Fibroblast of mammary gland (primary cell): ENCODE results near the gene ANKRD13B.

Experiments used
- DNase-seq: peaks from one replicate; pipeline ENCODE4 v3.0.0-alpha.2; 2010; ENCODE audit warnings: low read depth
- H3K4me3 ChIP-seq: 2 replicates; pipeline ENCODE4 v1.5.1; 2011; ENCODE audit warnings: low read depth, mild to moderate bottlenecking, low read length, moderate library complexity; ENCODE audit not compliant: control insufficient read depth
- CTCF ChIP-seq: conservative IDR thresholded peaks from 2 replicates; pipeline ENCODE4 v1.5.1; 2011; ENCODE audit warnings: low read depth, low read length, inconsistent platforms; ENCODE audit not compliant: control insufficient read depth, insufficient read depth

Gene ANKRD13B

GRCh38 chr17:29630630-29631193, 37.8 kb downstream of the ANKRD13B start:
- DNase-seq, result no peak
- TF ChIP-seq CTCF, result no peak
- H3K4me3 ChIP-seq, result no peak overlapping the region

GRCh38 chr17:29633886-29634285, 41.0 kb downstream of the ANKRD13B start:
- TF ChIP-seq CTCF, result no peak
- DNase-seq, result no peak
- no peak overlapping the region for H3K4me3 ChIP-seq

- no peak for TF ChIP-seq CTCF
- DNase-seq, result peak; percentile 70
- H3K4me3 ChIP-seq, result no peak overlapping the region
Measured at GRCh38 chr17:29640413-29640812, 47.5 kb downstream of the ANKRD13B start.

GRCh38 chr17:29640981-29641642, 48.2 kb downstream of the ANKRD13B start:
- no peak overlapping the region for H3K4me3 ChIP-seq
- no peak for TF ChIP-seq CTCF
- DNase-seq, result no peak

DNA sequence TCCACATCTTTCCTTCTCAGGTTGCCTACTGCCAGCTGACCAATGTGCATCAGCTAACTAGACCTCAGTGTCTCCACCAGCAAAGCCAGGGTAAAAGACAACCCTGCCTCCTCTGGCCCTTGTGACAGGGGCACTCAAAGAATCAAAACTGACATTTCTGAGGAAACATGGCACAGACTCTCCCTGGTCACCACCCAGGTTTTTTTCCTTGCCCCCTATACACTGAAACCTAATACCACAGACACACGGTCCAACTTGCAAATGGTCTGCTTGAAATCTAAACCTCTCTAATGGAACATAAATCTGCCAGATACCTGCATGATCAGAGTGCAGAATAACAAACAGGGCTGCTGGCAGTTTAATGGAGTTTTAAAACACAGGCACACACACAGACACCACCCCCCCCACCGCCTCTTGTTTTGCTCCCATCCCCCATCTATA, 49.3 kb downstream of the ANKRD13B start:
- TF ChIP-seq CTCF, result no peak
- DNase-seq, result no peak
- no peak overlapping the region for H3K4me3 ChIP-seq

DNA sequence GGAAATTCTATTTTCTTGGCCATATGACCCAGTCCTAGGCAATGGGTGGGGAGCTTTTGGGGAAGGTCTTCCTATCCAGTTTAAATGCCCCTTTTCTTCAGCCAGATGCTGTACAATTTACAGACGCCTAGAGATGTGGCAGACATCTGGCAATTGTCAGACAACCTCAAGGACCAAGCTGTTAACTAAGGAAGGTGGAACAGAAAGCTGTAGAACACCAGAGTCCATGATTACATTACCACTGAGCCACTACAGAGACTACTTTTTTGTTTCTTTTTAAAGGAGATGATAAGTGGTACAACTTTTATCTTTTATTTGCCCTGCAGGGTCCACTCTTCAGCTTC, 50.9 kb downstream of the ANKRD13B start:
- no peak for TF ChIP-seq CTCF
- no peak for DNase-seq
- H3K4me3 ChIP-seq, result no peak overlapping the region

DNA sequence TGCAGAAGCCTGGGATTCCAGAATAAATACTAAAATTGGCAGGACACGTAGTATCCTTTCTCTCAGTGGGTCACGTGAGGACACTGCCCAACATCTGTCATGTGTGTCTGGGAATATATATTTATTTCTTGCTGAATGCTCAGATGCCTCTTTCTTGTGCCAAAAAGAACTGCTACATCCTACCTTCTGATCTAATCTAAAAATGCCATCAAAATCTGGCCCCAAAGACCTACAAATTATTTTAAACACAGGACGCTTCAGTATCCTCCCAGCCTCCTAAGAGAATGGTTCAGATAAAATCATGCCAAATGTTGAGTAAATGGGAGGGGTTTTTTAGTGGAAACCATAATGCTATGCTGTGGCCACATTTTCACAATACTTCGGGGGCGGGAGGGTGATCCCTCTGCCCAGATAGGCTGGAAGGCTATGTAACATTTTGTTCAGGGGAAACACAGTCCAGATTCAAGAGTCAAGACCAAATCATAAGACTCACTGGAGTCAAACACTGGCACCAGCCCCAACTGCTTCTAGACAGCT, 52.7 kb downstream of the ANKRD13B start:
- no peak for TF ChIP-seq CTCF
- DNase-seq, result peak; percentile 97
- H3K4me3 ChIP-seq, result no peak overlapping the region
